K562 (cell line): Measurements from ENCODE around the gene CDRT4. TPM values are rescaled to one million over a fixed set of nuclear protein-coding genes. Genes with fewer than 3 reads are reported as not detected.
A peak's percentile ranks its signal among the peaks of the same experiment; 100 is the strongest.

ENCODE experiments used
- ATAC-seq: fragments of 200-7000 bp; cut with Tn5 transposase; 3 replicates; pipeline ENCODE4 v1.9.1; 2020; ENCODE audit warnings: moderate library complexity
- BruUV-seq: library from RNA; stranded (reverse); fragments of 400-500 nt; replicated peaks from 2 replicates; lab custom pipeline; 2021; lab: Mats Ljungman, UMichigan
- CTCF ChIA-PET: fragments of 300-600 bp; formaldehyde crosslinking; extraction: SDS; loops from one replicate; lab custom pipeline; 2021; ENCODE audit warnings: low intra/inter-chr PET ratio; lab: Yijun Ruan, JAX
- POLR2A ChIA-PET: fragments of 300-600, 350-650 bp; sonication (Branson Sonifier 250); formaldehyde crosslinking; extraction: SDS; loops from one replicate; lab custom pipeline; 2021; ENCODE audit warnings: antibody characterized with exemption, inconsistent platforms; lab: Yijun Ruan, JAX
- DNase-seq, 4 experiments: peaks; one replicate each; pipeline versions ENCODE4 v3.0.0 to v3.0.0-alpha.2; 2011 to 2018; ENCODE audit warnings: low spot score in 3 of 4, mixed read lengths in 3 of 4; ENCODE audit errors: extremely low read depth in 1 of 4
- FAIRE-seq: peaks from 2 replicates; lab custom pipeline; 2011; peaks lifted over from hg19 to GRCh38; lab: Jason Lieb, UNC
- H2AFZ ChIP-seq: 2 replicates; pipeline ENCODE4 v1.6.0; 2011; ENCODE audit warnings: low read depth, low read length, control low read depth, inconsistent platforms
- H3K27ac ChIP-seq: fragments of 200-600 bp; 3 replicates; pipeline ENCODE4 v1.8.0; 2011; ENCODE audit warnings: low read depth, mild to moderate bottlenecking, control low read depth, inconsistent platforms, low read length, moderate library complexity, mixed read lengths; ENCODE audit errors: extremely low read depth
- H3K27me3 ChIP-seq, 2 experiments: fragments of 300-600 bp in 1 of 2; 2 replicates in 1 of 2; 3 replicates in 1 of 2; pipeline versions ENCODE4 v1.6.0 to v1.8.0; 2011; ENCODE audit warnings: inconsistent platforms in 2 of 2, low read length in 2 of 2, mild to moderate bottlenecking in 1 of 2, mixed read lengths in 1 of 2, moderate library complexity in 1 of 2; ENCODE audit not compliant: control insufficient read depth in 2 of 2, insufficient read depth in 2 of 2
- H3K36me3 ChIP-seq: fragments of 300-600 bp; 3 replicates; pipeline ENCODE4 v1.8.0; 2011; ENCODE audit warnings: mild to moderate bottlenecking, low read length, inconsistent platforms; ENCODE audit not compliant: control insufficient read depth, insufficient read depth
- H3K4me1 ChIP-seq, 2 experiments: fragments of 200-600 bp in 1 of 2; replicated peaks in 1 of 2; 2 replicates in 1 of 2; 3 replicates in 1 of 2; pipeline versions ENCODE4 v1.5.1 to v1.8.0; 2011; ENCODE audit warnings: inconsistent platforms in 2 of 2, low read length in 2 of 2, mild to moderate bottlenecking in 1 of 2, mixed read lengths in 1 of 2, moderate library complexity in 1 of 2; ENCODE audit not compliant: control insufficient read depth in 2 of 2, insufficient read depth in 2 of 2
- H3K4me2 ChIP-seq: 2 replicates; pipeline ENCODE4 v1.6.1; 2011; ENCODE audit warnings: low read length, control low read depth, inconsistent platforms, mixed read lengths; ENCODE audit not compliant: insufficient read depth
- H3K4me3 ChIP-seq: fragments of 200-600 bp; sonication (generic), shearing (Covaris generic); 2 replicates; pipeline ENCODE4 v1.5.1; 2016; ENCODE audit warnings: control low read depth, inconsistent platforms
- H3K79me2 ChIP-seq: fragments of 200-600 bp; 3 replicates; pipeline ENCODE4 v1.8.0; 2011; ENCODE audit warnings: low read length, inconsistent platforms; ENCODE audit not compliant: control insufficient read depth, insufficient read depth
- H3K9ac ChIP-seq, 2 experiments: 2 replicates each; pipeline versions ENCODE4 v1.6.0 to v1.6.1; 2011; ENCODE audit warnings: low read depth in 2 of 2, low read length in 2 of 2, control low read depth in 1 of 2, inconsistent platforms in 1 of 2, mild to moderate bottlenecking in 1 of 2, mixed read lengths in 1 of 2; ENCODE audit not compliant: insufficient read depth in 1 of 2
- H3K9me1 ChIP-seq: one replicate; pipeline ENCODE4 v1.6.0; 2011; ENCODE audit warnings: inconsistent platforms, mild to moderate bottlenecking, low read length, moderate library complexity; ENCODE audit not compliant: control insufficient read depth, insufficient read depth
- H3K9me3 ChIP-seq: replicated peaks from 2 replicates; pipeline ENCODE4 v1.5.1; 2011; ENCODE audit warnings: low read depth, low read length, inconsistent platforms; ENCODE audit not compliant: control insufficient read depth, insufficient read depth
- H4K20me1 ChIP-seq: replicated peaks from 2 replicates; pipeline ENCODE4 v1.6.1; 2011; ENCODE audit warnings: low read length, inconsistent platforms, mixed read lengths; ENCODE audit not compliant: control insufficient read depth, insufficient read depth
- ARID3A ChIP-seq: IDR thresholded peaks from 2 replicates; pipeline ENCODE4 v1.6.1; 2012; ENCODE audit warnings: low read depth, low read length, improper control_type of control experiment, borderline replicate concordance
- ERF ChIP-seq: fragments of 450-650 bp; formaldehyde crosslinking; IDR thresholded peaks from 2 replicates; pipeline ENCODE4 v1.4.0; 2020; ENCODE audit warnings: mild to moderate bottlenecking, mixed read lengths
- HDGF ChIP-seq: fragments of 450-650 bp; IDR thresholded peaks from 2 replicates; pipeline ENCODE4 v1.6.1; 2016
- RFX1 ChIP-seq: fragments of 450-650 bp; IDR thresholded peaks from 2 replicates; pipeline ENCODE4 v1.6.1; 2016; ENCODE audit warnings: mild to moderate bottlenecking, moderate library complexity
- TGIF2 ChIP-seq: sonication (generic); formaldehyde crosslinking; IDR thresholded peaks from 2 replicates; pipeline ENCODE4 v1.8.1; 2022; ENCODE audit warnings: mild to moderate bottlenecking, missing genetic modification reagents, moderate library complexity
- WGBS: fragments of 100-300 bp; shearing (Covaris generic); methylation state at CpG from one replicate; pipeline ENCODE4 v1.1.6; 2016; ENCODE audit warnings: low coverage, mixed read lengths; ENCODE audit not compliant: insufficient coverage; ENCODE audit errors: missing lambda C conversion rate; 5-methylcytosine and 5-hydroxymethylcytosine counted together
- in situ Hi-C: fragments of 300-500 bp; cut with MboI; formaldehyde crosslinking; loops from 4 replicates; pipeline ENCODE4 v1.15.0; 2018; ENCODE audit warnings: inconsistent platforms, mixed read lengths
- intact Hi-C: fragments of 100-400 bp; cut with micrococcal nuclease; formaldehyde crosslinking; loops from 2 replicates; pipeline ENCODE4 v1.14.2; 2022
- polyA plus RNA-seq, 8 experiments: library from polyadenylated mRNA; depleted of rRNA in 4 of 8; stranded (reverse) in 5 of 8; unstranded in 3 of 8; fragments of >200 nt; fragmentation: Nextera tagmentation in 2 of 8; fragmentation: Illumina TruSeq in 1 of 8; extraction: Ambion mirVana in 2 of 8; extraction: Trizol in 1 of 8; gene quantifications; 2 replicates each; pipeline versions ENCODE4 v1.2.1 to v1.2.3, GENCODE V29; 2011 to 2014; ENCODE audit warnings: inconsistent platforms in 1 of 8, missing spikeins in 1 of 8
- total RNA-seq, 7 experiments: library from RNA; depleted of rRNA in 6 of 7; stranded (reverse); fragments of >200 nt in 6 of 7; fragmentation: Illumina TruSeq in 2 of 7; extraction: Trizol in 2 of 7; gene quantifications; 2 replicates each; pipeline versions ENCODE4 v1.2.1 to v1.2.3, GENCODE V29; 2011 to 2021; ENCODE audit warnings: low replicate concordance in 1 of 7

Gene CDRT4
- total and polyA plus RNA-seq, 9 of the 15 experiments (the other 6 are each of a cell fraction or from before 2014, with no cell fraction given), result 1.7 to 6.4 (median 3.5) TPM

GRCh38 chr17:15512071-15512709, 44.8 kb upstream of the CDRT4 start:
- H3K27me3 ChIP-seq, result no peaks in the 10 kb centered on the region
- no peak for FAIRE-seq
- H2AFZ ChIP-seq, result no peak overlapping the region
- H3K4me2 ChIP-seq, result no peak overlapping the region
- peak; percentile 36; the same call in 1 of the 2 replicates for TF ChIP-seq RFX1
- no peak for TF ChIP-seq ERF (CRISPR knock-in tag)
- no peak for TF ChIP-seq HDGF
- TF ChIP-seq, all 486 proteins: peak for 1
- H3K9me1 ChIP-seq, result no peaks in the 10 kb centered on the region
- intact Hi-C loops (no loop called here), in situ Hi-C loops (no loop called here)
- H3K9me3 ChIP-seq, result no peaks in the 10 kb centered on the region
- no peak overlapping the region for H3K9ac ChIP-seq
- H3K4me1 ChIP-seq, result no peaks in the 10 kb centered on the region
- DNase-seq (no peak), ATAC-seq (no peak)
- ChIA-PET CTCF (no interaction called here), POLR2A (no interaction called here)
- H3K4me3 ChIP-seq, result no peak overlapping the region
- H3K79me2 ChIP-seq, result no peaks in the 10 kb centered on the region
- BruUV-seq, result no TSS peak
- H4K20me1 ChIP-seq, result no peaks in the 10 kb centered on the region
- peaks cover 10% of the 10 kb centered on the region; the same call in 2 of the 3 replicates for H3K36me3 ChIP-seq
- no peak overlapping the region for H3K27ac ChIP-seq
- WGBS, result 64% methylated on average over 4 of the region's 4 CpGs

GRCh38 chr17:15511142-15511541, 43.7 kb upstream of the CDRT4 start:
- H4K20me1 ChIP-seq, result no peaks in the 10 kb centered on the region
- H2AFZ ChIP-seq, result no peak overlapping the region
- no peak overlapping the region for H3K4me3 ChIP-seq
- no peaks in the 10 kb centered on the region for H3K79me2 ChIP-seq
- peaks cover 6% of the 10 kb centered on the region; the same call in 2 of the 3 replicates for H3K36me3 ChIP-seq
- H3K27me3 ChIP-seq, result no peaks in the 10 kb centered on the region
- 69% methylated on average over 1 of the region's 2 CpGs for WGBS
- H3K9me3 ChIP-seq, result no peaks in the 10 kb centered on the region
- no peaks in the 10 kb centered on the region for H3K4me1 ChIP-seq
- no peak overlapping the region for H3K4me2 ChIP-seq
- ATAC-seq (no peak), DNase-seq (no peak), FAIRE-seq (no peak)
- CTCF ChIA-PET, result no interaction called here
- H3K9me1 ChIP-seq, result no peaks in the 10 kb centered on the region
- H3K27ac ChIP-seq, result no peak overlapping the region
- intact Hi-C loops (no loop called here), in situ Hi-C loops (no loop called here)
- POLR2A ChIA-PET, result no interaction called here
- no peak overlapping the region for H3K9ac ChIP-seq
- no peak for TF ChIP-seq TGIF2 (CRISPR knock-in tag)
- TF ChIP-seq ARID3A, result no peak
- BruUV-seq, result no TSS peak
